OCI-LY1 (cell line): ENCODE measurements around the gene ARFGAP2.

Experiments
- H2AFZ ChIP-seq: fragments of 200-600 bp; sonication (generic), shearing (Covaris generic); 2 replicates; pipeline ENCODE4 v1.6.0; 2014; ENCODE audit warnings: antibody characterized with exemption, mild to moderate bottlenecking, low read length
- H3F3A ChIP-seq: fragments of 200-600 bp; sonication (generic), shearing (Covaris generic); 2 replicates; pipeline ENCODE4 v1.6.0; 2014; ENCODE audit warnings: mild to moderate bottlenecking, antibody characterized with exemption, low read length, moderate library complexity; ENCODE audit not compliant: insufficient read depth
- H3K27ac ChIP-seq: fragments of 200-600 bp; sonication (generic); 2 replicates; pipeline ENCODE4 v1.5.1; 2014; ENCODE audit warnings: low read length, mixed run types, mild to moderate bottlenecking, low read depth; ENCODE audit not compliant: poor library complexity, severe bottlenecking
- H3K27me3 ChIP-seq: fragments of 200-600 bp; sonication (generic); 2 replicates; pipeline ENCODE4 v1.6.0; 2014; ENCODE audit warnings: antibody characterized with exemption, mild to moderate bottlenecking, low read length, moderate library complexity; ENCODE audit not compliant: insufficient read depth
- H3K36me3 ChIP-seq: fragments of 200-600 bp; sonication (generic); 2 replicates; pipeline ENCODE4 v1.6.1; 2014; ENCODE audit warnings: mild to moderate bottlenecking, antibody characterized with exemption, low read length, moderate library complexity, mixed read lengths; ENCODE audit not compliant: insufficient read depth
- H3K4me1 ChIP-seq: fragments of 200-600 bp; sonication (generic); 2 replicates; pipeline ENCODE4 v1.5.1; 2014; ENCODE audit warnings: mild to moderate bottlenecking, low read length, moderate library complexity; ENCODE audit not compliant: insufficient read depth, severe bottlenecking
- H3K4me2 ChIP-seq: fragments of 200-600 bp; sonication (generic), shearing (Covaris generic); 2 replicates; pipeline ENCODE4 v1.6.1; 2014; ENCODE audit warnings: low read length
- H3K4me3 ChIP-seq: fragments of 200-600 bp; sonication (generic); 2 replicates; pipeline ENCODE4 v1.5.1; 2014; ENCODE audit warnings: low read length, low read depth, mild to moderate bottlenecking, mixed read lengths; ENCODE audit not compliant: poor library complexity, severe bottlenecking
- H3K79me2 ChIP-seq: fragments of 200-600 bp; shearing (Covaris generic); 2 replicates; pipeline ENCODE4 v1.6.1; 2016; ENCODE audit warnings: mixed run types, low read length, mixed read lengths; ENCODE audit not compliant: insufficient read depth
- H3K9ac ChIP-seq: fragments of 200-600 bp; sonication (generic), shearing (Covaris generic); 2 replicates; pipeline ENCODE4 v1.6.1; 2014; ENCODE audit warnings: mild to moderate bottlenecking, low read length, mixed read lengths
- H3K9me2 ChIP-seq: fragments of 200-600 bp; sonication (generic), shearing (Covaris generic); 2 replicates; pipeline ENCODE4 v1.6.1; 2014; ENCODE audit warnings: low read depth, mild to moderate bottlenecking, low read length, mixed read lengths
- H3K9me3 ChIP-seq: fragments of 200-600 bp; shearing (Covaris generic); 2 replicates; pipeline ENCODE4 v1.6.1; 2014; ENCODE audit warnings: low read length, mixed read lengths
- H4K20me1 ChIP-seq: fragments of 200-600 bp; sonication (generic), shearing (Covaris generic); 2 replicates; pipeline ENCODE4 v1.6.0; 2016; ENCODE audit warnings: mild to moderate bottlenecking, low read length; ENCODE audit not compliant: insufficient read depth
- EZH2 ChIP-seq: fragments of 200-600 bp; sonication (generic), shearing (Covaris generic); IDR thresholded peaks from 2 replicates; pipeline ENCODE4 v1.8.0; 2017; ENCODE audit warnings: borderline replicate concordance, mixed run types, mild to moderate bottlenecking, antibody characterized with exemption, low read length, moderate library complexity, mixed read lengths
- TF ChIP-seq, protein P1 (sequence below): fragments of 200-600 bp; sonication (generic), shearing (Covaris generic); IDR thresholded peaks from 2 replicates; pipeline ENCODE4 v1.5.1; 2017; ENCODE audit warnings: mild to moderate bottlenecking, antibody characterized with exemption, low read length, moderate library complexity, mixed read lengths

Gene ARFGAP2

DNA sequence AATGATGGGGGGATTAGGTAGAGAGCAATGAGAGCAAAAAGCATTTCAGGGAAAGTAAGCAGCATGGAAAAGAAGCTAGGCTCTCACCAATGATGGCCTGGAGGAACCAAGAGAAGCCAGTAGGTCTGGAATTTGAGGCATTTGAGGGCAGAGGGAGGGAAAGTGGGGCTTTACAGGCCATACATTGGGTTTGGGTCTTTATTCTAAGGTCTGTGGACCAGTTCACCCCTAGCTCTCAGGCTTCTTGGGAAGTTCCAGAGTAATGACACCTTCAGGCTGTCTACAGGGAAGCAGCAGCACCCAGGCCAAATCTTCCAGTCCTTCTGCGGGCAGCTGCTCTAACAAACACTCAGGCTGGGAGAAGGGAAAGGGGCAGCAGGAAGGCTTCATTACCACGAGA lies 29.4 kb downstream of the ARFGAP2 start:
- no peak for TF ChIP-seq EZH2
- TF ChIP-seq, protein P1, sequence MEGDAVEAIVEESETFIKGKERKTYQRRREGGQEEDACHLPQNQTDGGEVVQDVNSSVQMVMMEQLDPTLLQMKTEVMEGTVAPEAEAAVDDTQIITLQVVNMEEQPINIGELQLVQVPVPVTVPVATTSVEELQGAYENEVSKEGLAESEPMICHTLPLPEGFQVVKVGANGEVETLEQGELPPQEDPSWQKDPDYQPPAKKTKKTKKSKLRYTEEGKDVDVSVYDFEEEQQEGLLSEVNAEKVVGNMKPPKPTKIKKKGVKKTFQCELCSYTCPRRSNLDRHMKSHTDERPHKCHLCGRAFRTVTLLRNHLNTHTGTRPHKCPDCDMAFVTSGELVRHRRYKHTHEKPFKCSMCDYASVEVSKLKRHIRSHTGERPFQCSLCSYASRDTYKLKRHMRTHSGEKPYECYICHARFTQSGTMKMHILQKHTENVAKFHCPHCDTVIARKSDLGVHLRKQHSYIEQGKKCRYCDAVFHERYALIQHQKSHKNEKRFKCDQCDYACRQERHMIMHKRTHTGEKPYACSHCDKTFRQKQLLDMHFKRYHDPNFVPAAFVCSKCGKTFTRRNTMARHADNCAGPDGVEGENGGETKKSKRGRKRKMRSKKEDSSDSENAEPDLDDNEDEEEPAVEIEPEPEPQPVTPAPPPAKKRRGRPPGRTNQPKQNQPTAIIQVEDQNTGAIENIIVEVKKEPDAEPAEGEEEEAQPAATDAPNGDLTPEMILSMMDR = no peak
- Histone ChIP-seq H3K4me3 (no peak overlapping the region), H3K4me1 (peaks cover 30% of the 10 kb centered on the region), H3K9ac (no peak overlapping the region), H3K4me2 (no peak overlapping the region), H3K79me2 (no peaks in the 10 kb centered on the region), H3K9me2 (no peaks in the 10 kb centered on the region), H3K36me3 (peaks cover 4% of the 10 kb centered on the region; the same call in 1 of the 2 replicates), H3F3A (no peaks in the 10 kb centered on the region), H3K27me3 (no peaks in the 10 kb centered on the region), H4K20me1 (no peaks in the 10 kb centered on the region), H3K27ac (peak overlapping the region; percentile 48), H3K9me3 (no peaks in the 10 kb centered on the region), H2AFZ (no peak overlapping the region)

GRCh38 chr11:47144541-47144940 lies 32.1 kb downstream of the ARFGAP2 start:
- H3K4me3 ChIP-seq = no peak overlapping the region
- H3K4me2 ChIP-seq = no peak overlapping the region
- H3K4me1 ChIP-seq = peaks cover 11% of the 10 kb centered on the region
- H2AFZ ChIP-seq = no peak overlapping the region
- H3K27ac ChIP-seq = no peak overlapping the region
- no peaks in the 10 kb centered on the region for H3K27me3 ChIP-seq
- no peaks in the 10 kb centered on the region for H3K79me2 ChIP-seq
- no peak overlapping the region for H3K9ac ChIP-seq
- peaks cover 4% of the 10 kb centered on the region; the same call in 1 of the 2 replicates for H3K36me3 ChIP-seq
- no peaks in the 10 kb centered on the region for H3K9me2 ChIP-seq
- no peaks in the 10 kb centered on the region for H4K20me1 ChIP-seq
- TF ChIP-seq, protein P1 = no peak
- no peak for TF ChIP-seq EZH2
- H3F3A ChIP-seq = no peaks in the 10 kb centered on the region
- H3K9me3 ChIP-seq = no peaks in the 10 kb centered on the region

DNA sequence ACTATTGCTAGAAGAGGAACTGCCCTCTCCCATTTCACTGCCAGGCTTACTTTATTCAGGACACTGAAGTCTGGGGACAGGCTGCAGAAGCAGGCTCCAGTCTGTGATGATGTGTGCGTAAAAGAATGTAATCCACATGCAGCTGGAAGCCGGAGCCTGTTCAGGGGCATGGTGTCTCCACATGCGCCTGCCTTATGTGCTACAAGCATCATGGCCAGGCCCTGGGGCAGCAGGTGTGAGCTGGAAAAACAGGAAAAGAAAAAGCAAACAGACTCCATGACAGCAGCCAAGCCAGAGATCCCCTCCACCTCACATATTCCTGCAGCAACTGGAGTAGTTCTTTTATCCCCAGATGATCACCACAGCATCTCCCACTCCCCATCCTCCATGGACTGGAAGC lies 33.4 kb downstream of the ARFGAP2 start:
- Histone ChIP-seq H2AFZ (no peak overlapping the region), H3K9ac (no peak overlapping the region), H3K27me3 (no peaks in the 10 kb centered on the region), H3K4me1 (no peaks in the 10 kb centered on the region), H3K79me2 (no peaks in the 10 kb centered on the region), H4K20me1 (no peaks in the 10 kb centered on the region), H3F3A (no peaks in the 10 kb centered on the region), H3K9me2 (no peaks in the 10 kb centered on the region), H3K4me2 (no peak overlapping the region), H3K36me3 (peaks cover 6% of the 10 kb centered on the region), H3K27ac (peak overlapping the region; percentile 46), H3K4me3 (no peak overlapping the region), H3K9me3 (no peaks in the 10 kb centered on the region)
- no peak for TF ChIP-seq EZH2
- TF ChIP-seq, protein P1 = no peak
